H1 (cell line): ENCODE results near the gene TEX264. TPM values are rescaled to one million over a fixed set of nuclear protein-coding genes. Genes with fewer than 3 reads are reported as not detected.

Source experiments
- CTCF ChIA-PET: fragments of 300-600 bp; sonication (Branson Sonifier 250); formaldehyde crosslinking; loops from one replicate; lab custom pipeline; 2021; ENCODE audit not compliant: partially characterized antibody; lab: Charles Lee
- POLR2A ChIA-PET: fragments of 300-600 bp; sonication (Branson Sonifier 250); formaldehyde crosslinking; loops from one replicate; lab custom pipeline; 2021; ENCODE audit warnings: inconsistent platforms; ENCODE audit not compliant: partially characterized antibody; lab: Charles Lee
- DNase-seq, 2 experiments: peaks; one replicate each; pipeline versions ENCODE4 v3.0.0 to v3.0.0-alpha.2; 2010 to 2022; ENCODE audit warnings: low spot score in 2 of 2, low read depth in 1 of 2, mixed read lengths in 1 of 2
- FAIRE-seq: peaks from 2 replicates; lab custom pipeline; 2011; peaks lifted over from hg19 to GRCh38; lab: Jason Lieb, UNC
- H2AFZ ChIP-seq: 2 replicates; pipeline ENCODE4 v1.8.1; 2012; ENCODE audit warnings: low read length, inconsistent platforms
- H2AK5ac ChIP-seq: 2 replicates; pipeline ENCODE4 v1.6.1; 2013; ENCODE audit warnings: low read depth, low read length
- H2BK120ac ChIP-seq: replicated peaks from 2 replicates; pipeline ENCODE3; 2013; ENCODE audit warnings: low read depth, low read length, inconsistent platforms
- H2BK12ac ChIP-seq: 2 replicates; pipeline ENCODE4 v1.6.1; 2013; ENCODE audit warnings: low read depth, low read length
- H2BK15ac ChIP-seq: 2 replicates; pipeline ENCODE4 v1.6.1; 2013; ENCODE audit warnings: low read length
- H2BK20ac ChIP-seq: 2 replicates; pipeline ENCODE4 v1.6.1; 2013; ENCODE audit warnings: low read length
- H2BK5ac ChIP-seq: 2 replicates; pipeline ENCODE4 v1.6.1; 2013; ENCODE audit warnings: low read depth, low read length
- H3K14ac ChIP-seq: 2 replicates; pipeline ENCODE4 v1.6.1; 2013; ENCODE audit warnings: inconsistent platforms; ENCODE audit not compliant: insufficient read length
- H3K18ac ChIP-seq: 2 replicates; pipeline ENCODE4 v1.6.1; 2013; ENCODE audit warnings: low read length; ENCODE audit errors: extremely low read depth
- H3K23ac ChIP-seq: 2 replicates; pipeline ENCODE4 v1.6.1; 2013; ENCODE audit warnings: inconsistent platforms; ENCODE audit not compliant: insufficient read length
- H3K23me2 ChIP-seq: 2 replicates; pipeline ENCODE4 v1.6.1; 2013; ENCODE audit warnings: low read depth, low read length
- H3K27ac ChIP-seq: 2 replicates; pipeline ENCODE4 v1.6.1; 2011; ENCODE audit warnings: low read depth, low read length, inconsistent platforms
- H3K27me3 ChIP-seq, 4 experiments: replicated peaks in 1 of 4; 1 replicate in 1 of 4; 2 replicates in 3 of 4; pipeline versions ENCODE4 v1.6.1 to v1.8.1; 2011 to 2013; ENCODE audit warnings: low read length in 3 of 4, mild to moderate bottlenecking in 3 of 4, inconsistent platforms in 2 of 4, mixed read lengths in 2 of 4, moderate library complexity in 1 of 4; ENCODE audit not compliant: control insufficient read depth in 3 of 4, insufficient read depth in 3 of 4; ENCODE audit errors: extremely low read depth in 1 of 4
- H3K36me3 ChIP-seq, 4 experiments: 2 replicates each; pipeline versions ENCODE4 v1.6.1 to v1.8.1; 2011 to 2013; ENCODE audit warnings: mild to moderate bottlenecking in 4 of 4, low read length in 3 of 4, moderate library complexity in 2 of 4, control low read depth in 1 of 4, inconsistent platforms in 1 of 4; ENCODE audit not compliant: insufficient read depth in 4 of 4, control insufficient read depth in 2 of 4
- H3K4ac ChIP-seq: replicated peaks from 2 replicates; pipeline ENCODE3; 2013; ENCODE audit warnings: low read length, low read depth, mixed read lengths, inconsistent platforms; ENCODE audit not compliant: insufficient read length
- H3K4me1 ChIP-seq, 4 experiments: replicated peaks in 1 of 4; 1 replicate in 1 of 4; 2 replicates in 3 of 4; pipeline versions ENCODE4 v1.6.1 to v1.8.1; 2011 to 2013; ENCODE audit warnings: low read length in 3 of 4, inconsistent platforms in 2 of 4, mixed read lengths in 1 of 4; ENCODE audit not compliant: insufficient read depth in 4 of 4, control insufficient read depth in 3 of 4
- H3K4me2 ChIP-seq, 2 experiments: 2 replicates each; pipeline versions ENCODE4 v1.6.1 to v1.8.1; 2011 to 2013; ENCODE audit warnings: low read depth in 2 of 2, low read length in 2 of 2, control low read depth in 1 of 2, inconsistent platforms in 1 of 2, mild to moderate bottlenecking in 1 of 2; ENCODE audit not compliant: insufficient read depth in 1 of 2
- H3K4me3 ChIP-seq, 4 experiments: fragments of 200-600, 300-600 bp in 1 of 4; sonication (generic), shearing (Covaris generic), sonication (Bioruptor Twin) in 1 of 4; 2 replicates each; pipeline versions ENCODE4 v1.5.1 to v1.8.1; 2011 to 2016; ENCODE audit warnings: low read length in 4 of 4, low read depth in 3 of 4, control low read depth in 2 of 4, inconsistent platforms in 2 of 4, mild to moderate bottlenecking in 2 of 4, mixed read lengths in 1 of 4, moderate library complexity in 1 of 4; ENCODE audit not compliant: insufficient read depth in 2 of 4; ENCODE audit errors: extremely low read depth in 1 of 4
- H3K56ac ChIP-seq: replicated peaks from 2 replicates; pipeline ENCODE3; 2013; ENCODE audit warnings: low read depth, mild to moderate bottlenecking, mixed read lengths, low read length, inconsistent platforms; ENCODE audit not compliant: insufficient read length
- H3K79me1 ChIP-seq: 2 replicates; pipeline ENCODE4 v1.6.1; 2013; ENCODE audit warnings: low read depth, low read length, control low read depth
- H3K79me2 ChIP-seq, 2 experiments: 2 replicates each; pipeline versions ENCODE4 v1.6.1 to v1.8.1; 2012 to 2013; ENCODE audit warnings: low read length in 2 of 2, mild to moderate bottlenecking in 2 of 2, inconsistent platforms in 1 of 2; ENCODE audit not compliant: insufficient read depth in 2 of 2, control insufficient read depth in 1 of 2
- H3K9ac ChIP-seq, 4 experiments: replicated peaks in 1 of 4; 1 replicate in 1 of 4; 2 replicates in 3 of 4; pipeline versions ENCODE4 v1.6.1 to v1.8.1; 2011 to 2013; ENCODE audit warnings: low read depth in 3 of 4, low read length in 3 of 4, control low read depth in 2 of 4, mild to moderate bottlenecking in 2 of 4, moderate library complexity in 2 of 4, inconsistent platforms in 1 of 4; ENCODE audit errors: extremely low read depth in 1 of 4
- H3K9me3 ChIP-seq, 2 experiments: 2 replicates each; pipeline versions ENCODE4 v1.6.1 to v1.8.1; 2012 to 2013; ENCODE audit warnings: mild to moderate bottlenecking in 2 of 2, moderate library complexity in 2 of 2, control low read depth in 1 of 2, inconsistent platforms in 1 of 2, low read depth in 1 of 2, low read length in 1 of 2, mixed read lengths in 1 of 2; ENCODE audit not compliant: insufficient read depth in 2 of 2
- H4K20me1 ChIP-seq, 2 experiments: replicated peaks in 1 of 2; 2 replicates each; pipeline versions ENCODE3 to v1.8.1; 2011 to 2013; ENCODE audit warnings: inconsistent platforms in 2 of 2, low read length in 2 of 2, mild to moderate bottlenecking in 1 of 2; ENCODE audit not compliant: insufficient read depth in 2 of 2, control insufficient read depth in 1 of 2
- H4K5ac ChIP-seq: 2 replicates; pipeline ENCODE4 v1.6.1; 2013; ENCODE audit warnings: low read length, low read depth, mixed read lengths, inconsistent platforms; ENCODE audit not compliant: insufficient read length
- H4K8ac ChIP-seq: 2 replicates; pipeline ENCODE4 v1.8.0; 2013; ENCODE audit warnings: mild to moderate bottlenecking, moderate library complexity, low read length, inconsistent platforms; ENCODE audit not compliant: insufficient read depth; ENCODE audit errors: extremely low read depth
- H4K91ac ChIP-seq: replicated peaks from 2 replicates; pipeline ENCODE3; 2013; ENCODE audit warnings: low read length, mixed read lengths, inconsistent platforms; ENCODE audit not compliant: insufficient read length
- BACH1 ChIP-seq: IDR thresholded peaks from 2 replicates; pipeline ENCODE4 v1.6.1; 2012; ENCODE audit warnings: low read length, improper control_type of control experiment
- BRCA1 ChIP-seq: IDR thresholded peaks from 2 replicates; pipeline ENCODE4 v1.6.1; 2012; ENCODE audit warnings: low read depth, low read length, improper control_type of control experiment
- CBX5 ChIP-seq: fragments of 300-800, 300-1000 bp; sonication (generic); IDR thresholded peaks from 2 replicates; pipeline ENCODE4 v1.7.1; 2016; ENCODE audit warnings: antibody characterized with exemption, low read length, low read depth
- EP300 ChIP-seq, 2 experiments: IDR thresholded peaks; 1 replicate in 1 of 2; 2 replicates in 1 of 2; pipeline ENCODE4 v1.6.1; 2011 to 2012; ENCODE audit warnings: low read depth in 2 of 2, low read length in 2 of 2, mild to moderate bottlenecking in 2 of 2, borderline replicate concordance in 1 of 2, inconsistent platforms in 1 of 2, moderate library complexity in 1 of 2
- GABPA ChIP-seq: IDR thresholded peaks from 2 replicates; pipeline ENCODE4 v1.6.1; 2011; ENCODE audit warnings: mild to moderate bottlenecking, low read length, moderate library complexity, borderline replicate concordance; ENCODE audit not compliant: insufficient read depth
- GTF2F1 ChIP-seq: IDR thresholded peaks from 2 replicates; pipeline ENCODE4 v1.6.1; 2012; ENCODE audit warnings: low read depth, low read length, improper control_type of control experiment, borderline replicate concordance
- JUN ChIP-seq: IDR thresholded peaks from 2 replicates; pipeline ENCODE4 v1.6.1; 2011; ENCODE audit warnings: low read depth, mild to moderate bottlenecking, improper control_type of control experiment, low read length
- KDM5A ChIP-seq: fragments of 200-600 bp; IDR thresholded peaks from 2 replicates; pipeline ENCODE4 v1.7.1; 2012; ENCODE audit warnings: mild to moderate bottlenecking, low read length, inconsistent platforms, mixed read lengths
- NANOG ChIP-seq: IDR thresholded peaks from 2 replicates; pipeline ENCODE4 v1.6.1; 2011; ENCODE audit warnings: low read length, low read depth, mild to moderate bottlenecking, inconsistent platforms; ENCODE audit not compliant: insufficient read depth, poor library complexity, severe bottlenecking
- TCF12 ChIP-seq: IDR thresholded peaks from 2 replicates; pipeline ENCODE4 v1.6.1; 2011; ENCODE audit warnings: low read depth, mild to moderate bottlenecking, low read length
- TEAD4 ChIP-seq: IDR thresholded peaks from 2 replicates; pipeline ENCODE4 v1.6.1; 2012; ENCODE audit warnings: low read depth, low read length, inconsistent platforms, mixed read lengths
- USF2 ChIP-seq: IDR thresholded peaks from 2 replicates; pipeline ENCODE4 v1.6.1; 2011; ENCODE audit warnings: low read length, improper control_type of control experiment
- ZNF274 ChIP-seq: IDR thresholded peaks from 2 replicates; pipeline ENCODE4 v1.7.0; 2012; ENCODE audit warnings: low read length, borderline replicate concordance; ENCODE audit errors: extremely low read depth
- WGBS, 2 experiments: shearing (Covaris generic) in 1 of 2; methylation state at CpG; one replicate each; pipeline versions ENCODE4 v1.1.6 to v1.1.7; 2013 to 2015; ENCODE audit warnings: low lambda C conversion rate in 2 of 2, mixed read lengths in 2 of 2, inconsistent platforms in 1 of 2, low coverage in 1 of 2, missing lambda C conversion rate in 1 of 2; ENCODE audit not compliant: insufficient replicate concordance in 2 of 2, insufficient coverage in 1 of 2, insufficient read length in 1 of 2; ENCODE audit errors: extremely low coverage in 1 of 2, missing lambda C conversion rate in 1 of 2; 5-methylcytosine and 5-hydroxymethylcytosine counted together
- polyA plus RNA-seq, 7 experiments: library from polyadenylated mRNA; depleted of rRNA in 3 of 7; stranded (reverse) in 5 of 7; unstranded in 2 of 7; fragments of >200 nt in 5 of 7; fragments of 200-250 nt in 2 of 7; gene quantifications; 1 replicate in 5 of 7; 2 replicates in 1 of 7; 4 replicates in 1 of 7; pipeline versions ENCODE4 v1.2.1 to v1.2.3, GENCODE V29; 2011 to 2013; ENCODE audit warnings: missing spikeins in 2 of 7, mixed read lengths in 2 of 7
- total RNA-seq: library from RNA; stranded (reverse); fragmentation: NEBNext Ultra II Directional; extraction: Animal tissue kit (Norgen Biotek cat#: 25700); gene quantifications from 2 replicates; pipeline ENCODE4 v1.2.1, GENCODE V29; 2021

TEX264 gene
- total and polyA plus RNA-seq, 2 of the 8 experiments (the other 6 are each of a cell fraction or from before 2014, with no cell fraction given), result 11.2 to 35.6 TPM

GRCh38 chr3:51700403-51700802 lies 29.4 kb downstream of the TEX264 start:
- no peaks in the 10 kb centered on the region for H3K79me1 ChIP-seq
- no peak overlapping the region for H2BK15ac ChIP-seq
- H3K36me3 ChIP-seq, result no peaks in the 10 kb centered on the region; a peak in 1 of 8 replicates
- H4K20me1 ChIP-seq, result peaks cover 2 to 7% of the 10 kb centered on the region in 2 experiments
- H3K23ac ChIP-seq, result no peak overlapping the region
- no peak overlapping the region for H4K91ac ChIP-seq
- H3K23me2 ChIP-seq, result no peaks in the 10 kb centered on the region; the same call in 1 of the 2 replicates
- H3K27me3 ChIP-seq, result no peaks in the 10 kb centered on the region
- no peak overlapping the region for H2AFZ ChIP-seq
- ChIA-PET CTCF (interaction anchor here (0.6 to 7.0 kb wide), 7 partner anchors 9 to 198 kb away, joined by 3 to 61 read pairs (median 5); no protein-coding TSS in a partner anchor), POLR2A (interaction anchor here (1.2 kb wide), 1 partner anchor 16 kb away, joined by 3 read pairs; no protein-coding TSS in a partner anchor)
- H2BK5ac ChIP-seq, result no peak overlapping the region
- no peak for FAIRE-seq
- no peak overlapping the region for H4K8ac ChIP-seq
- no peak overlapping the region for H2BK20ac ChIP-seq
- DNase-seq, result no peak
- no peaks in the 10 kb centered on the region for H3K9me3 ChIP-seq
- no peak overlapping the region for H3K14ac ChIP-seq
- no peak overlapping the region for H3K18ac ChIP-seq
- H2BK120ac ChIP-seq, result no peak overlapping the region
- no peak overlapping the region for H3K9ac ChIP-seq
- H3K27ac ChIP-seq, result no peak overlapping the region
- H3K4me3 ChIP-seq, result no peak overlapping the region
- no peak overlapping the region for H2AK5ac ChIP-seq
- no peak overlapping the region for H3K56ac ChIP-seq
- H2BK12ac ChIP-seq, result no peak overlapping the region
- H3K4me2 ChIP-seq, result no peak overlapping the region
- H3K79me2 ChIP-seq, result no peaks in the 10 kb centered on the region
- no peak overlapping the region for H3K4ac ChIP-seq
- peaks cover 0 to 26% (median 20%) of the 10 kb centered on the region in 4 experiments; a peak in 6 of 7 replicates for H3K4me1 ChIP-seq
- H4K5ac ChIP-seq, result no peak overlapping the region
- 81% methylated on average over 2 of the region's 2 CpGs; no CpG with 5 or more reads in 1 of the 2 experiments for WGBS, 2 experiments
- no peak for TF ChIP-seq BACH1
- TF ChIP-seq KDM5A, result no peak
- TF ChIP-seq GTF2F1, result no peak
- no peak for TF ChIP-seq JUN
- no peak for TF ChIP-seq ZNF274
- TF ChIP-seq TCF12, result no peak
- TF ChIP-seq NANOG, result no peak
- no peak for TF ChIP-seq TEAD4
- no peak for TF ChIP-seq USF2
- no peak for TF ChIP-seq BRCA1
- TF ChIP-seq CBX5, result no peak
- TF ChIP-seq GABPA, result no peak
- TF ChIP-seq EP300 (IDR thresholded peaks at IDR 0.05; ENCODE audit: borderline replicate concordance in 1 of 2, low read depth in 2 of 2, low read length in 2 of 2), result no peak
